HepG2 (cell line): ENCODE results near the gene CYP17A1. TPM values are rescaled to one million over a fixed set of nuclear protein-coding genes. Genes with fewer than 3 reads are reported as not detected.

Experiments
- ATAC-seq: fragments of 200-7000 bp; cut with Tn5 transposase; 3 replicates; pipeline ENCODE4 v1.9.1; 2020; ENCODE audit warnings: mild to moderate bottlenecking, moderate library complexity
- BruUV-seq: library from RNA; stranded (reverse); fragments of 400-500 nt; replicated peaks from 2 replicates; lab custom pipeline; 2021; lab: Mats Ljungman, UMichigan
- CTCF ChIA-PET: fragments of 300-600 bp; formaldehyde crosslinking; extraction: SDS; loops from one replicate; lab custom pipeline; 2021; ENCODE audit warnings: low total read pairs, inconsistent platforms, low intra/inter-chr PET ratio; lab: Yijun Ruan, JAX
- POLR2A ChIA-PET: fragments of 350-600 bp; sonication (Branson Sonifier 250); formaldehyde crosslinking; loops from one replicate; lab custom pipeline; 2020; ENCODE audit warnings: antibody characterized with exemption, inconsistent platforms; lab: Yijun Ruan, JAX
- DNase-seq: peaks from one replicate; pipeline ENCODE4 v3.0.0-alpha.2; 2015; ENCODE audit warnings: low spot score
- FAIRE-seq: peaks from 3 replicates; lab custom pipeline; 2011; peaks lifted over from hg19 to GRCh38; lab: Jason Lieb, UNC
- H2AFZ ChIP-seq: one replicate; pipeline ENCODE4 v1.6.1; 2011; ENCODE audit warnings: low read length, inconsistent platforms
- H3K27ac ChIP-seq: fragments of 300-600 bp; 3 replicates; pipeline ENCODE4 v1.8.0; 2011; ENCODE audit warnings: mixed run types, mild to moderate bottlenecking, mixed read lengths, low read length, inconsistent platforms; ENCODE audit not compliant: insufficient read depth; ENCODE audit errors: extremely low read length
- H3K27me3 ChIP-seq, 2 experiments: fragments of 200-600 bp in 1 of 2; 2 replicates in 1 of 2; 3 replicates in 1 of 2; pipeline versions ENCODE4 v1.6.0 to v1.8.0; 2011; ENCODE audit warnings: low read length in 2 of 2, mild to moderate bottlenecking in 2 of 2, moderate library complexity in 2 of 2, inconsistent platforms in 1 of 2; ENCODE audit not compliant: insufficient read depth in 2 of 2, control insufficient read depth in 1 of 2
- H3K36me3 ChIP-seq, 2 experiments: fragments of 200-600 bp in 1 of 2; replicated peaks in 1 of 2; 2 replicates in 1 of 2; 3 replicates in 1 of 2; pipeline versions ENCODE4 v1.5.1 to v1.8.0; 2011; ENCODE audit warnings: low read length in 2 of 2, inconsistent platforms in 1 of 2; ENCODE audit not compliant: insufficient read depth in 2 of 2, control insufficient read depth in 1 of 2
- H3K4me1 ChIP-seq: 2 replicates; pipeline ENCODE4 v1.5.1; 2012; ENCODE audit warnings: low read length, inconsistent platforms; ENCODE audit not compliant: insufficient read depth
- H3K4me2 ChIP-seq: 2 replicates; pipeline ENCODE4 v1.6.0; 2011; ENCODE audit warnings: low read depth, low read length, inconsistent platforms
- H3K4me3 ChIP-seq, 3 experiments: fragments of 200-600 bp in 1 of 3; sonication (generic), shearing (Covaris generic) in 1 of 3; replicated peaks in 1 of 3; 2 replicates each; pipeline ENCODE4 v1.5.1; 2011 to 2016; ENCODE audit warnings: low read length in 3 of 3, inconsistent platforms in 2 of 3, low read depth in 2 of 3, mild to moderate bottlenecking in 2 of 3, control low read depth in 1 of 3, mixed read lengths in 1 of 3; ENCODE audit not compliant: insufficient read depth in 1 of 3
- H3K79me2 ChIP-seq: one replicate; pipeline ENCODE4 v1.6.1; 2011; ENCODE audit warnings: low read length, inconsistent platforms; ENCODE audit not compliant: insufficient read depth
- H3K9ac ChIP-seq: 2 replicates; pipeline ENCODE4 v1.6.0; 2011; ENCODE audit warnings: mild to moderate bottlenecking, low read depth, low read length, inconsistent platforms; ENCODE audit not compliant: insufficient read depth
- H3K9me3 ChIP-seq: 2 replicates; pipeline ENCODE4 v1.5.1; 2012; ENCODE audit warnings: mild to moderate bottlenecking, low read length
- H4K20me1 ChIP-seq: 2 replicates; pipeline ENCODE4 v1.6.0; 2011; ENCODE audit warnings: inconsistent platforms, mild to moderate bottlenecking, low read length, moderate library complexity; ENCODE audit not compliant: insufficient read depth
- CREB1 ChIP-seq, 2 experiments: fragments of 450-650 bp in 1 of 2; IDR thresholded peaks; 2 replicates each; pipeline ENCODE4 v1.6.1; 2016 to 2017; ENCODE audit warnings: control low read depth in 1 of 2, mild to moderate bottlenecking in 1 of 2, missing compliant biosample characterization in 1 of 2, missing genetic modification characterization in 1 of 2
- HNF4G ChIP-seq, 2 experiments: sonication (generic) in 1 of 2; formaldehyde crosslinking in 1 of 2; IDR thresholded peaks; 2 replicates each; pipeline versions ENCODE4 v1.4.0 to v1.6.1; 2011 to 2020; ENCODE audit warnings: borderline replicate concordance in 2 of 2, low read depth in 2 of 2, mild to moderate bottlenecking in 2 of 2, low read length in 1 of 2, missing genetic modification reagents in 1 of 2, moderate library complexity in 1 of 2
- NFIC ChIP-seq: IDR thresholded peaks from 2 replicates; pipeline ENCODE4 v1.6.1; 2012; ENCODE audit warnings: mild to moderate bottlenecking, low read length, inconsistent platforms
- PHF21A ChIP-seq: sonication (generic); formaldehyde crosslinking; IDR thresholded peaks from 2 replicates; pipeline ENCODE4 v1.5.0; 2020; ENCODE audit warnings: mild to moderate bottlenecking, missing genetic modification reagents
- RFXANK ChIP-seq: IDR thresholded peaks from 2 replicates; pipeline ENCODE4 v1.6.1; 2016
- SOX6 ChIP-seq, 2 experiments: fragments of 450-650 bp in 1 of 2; sonication (generic) in 1 of 2; formaldehyde crosslinking in 1 of 2; IDR thresholded peaks; 2 replicates each; pipeline versions ENCODE4 v1.4.0 to v1.6.1; 2017 to 2020; ENCODE audit warnings: antibody characterized with exemption in 1 of 2, mild to moderate bottlenecking in 1 of 2, missing genetic modification reagents in 1 of 2
- U2AF2 ChIP-seq: fragments of 200-400 bp; formaldehyde crosslinking; IDR thresholded peaks from 2 replicates; pipeline ENCODE4 v1.6.1; 2017; ENCODE audit warnings: low read depth, mild to moderate bottlenecking, low read length
- ZNF563 ChIP-seq: sonication (generic); formaldehyde crosslinking; IDR thresholded peaks from 2 replicates; pipeline ENCODE4 v1.8.0; 2022; ENCODE audit warnings: mild to moderate bottlenecking, moderate library complexity, missing genetic modification reagents
- ZNF616 ChIP-seq: sonication (generic); formaldehyde crosslinking; IDR thresholded peaks from 2 replicates; pipeline ENCODE4 v1.5.0; 2020; ENCODE audit warnings: low read depth, mild to moderate bottlenecking, missing genetic modification reagents
- WGBS: methylation state at CpG from one replicate; pipeline ENCODE4 v1.1.6; 2017; ENCODE audit warnings: low lambda C conversion rate; 5-methylcytosine and 5-hydroxymethylcytosine counted together
- in situ Hi-C: cut with HindIII; loops from 2 replicates; pipeline ENCODE4 v1.10.0; 2017; ENCODE audit warnings: low pct_unique_long_range_greater_than_20kb; ENCODE audit not compliant: extremely low pct_ligation_motif_present
- intact Hi-C: fragments of 100-400 bp; cut with micrococcal nuclease; formaldehyde crosslinking; loops from one replicate; pipeline ENCODE4 v1.10.0; 2022; ENCODE audit not compliant: unreplicated experiment
- polyA plus RNA-seq, 8 experiments: library from polyadenylated mRNA; depleted of rRNA in 3 of 8; stranded (reverse) in 7 of 8; unstranded in 1 of 8; fragments of >200 nt; fragmentation: Illumina TruSeq in 4 of 8; extraction: Trizol in 4 of 8; gene quantifications; 2 replicates each; pipeline versions ENCODE4 v1.2.1 to v1.2.3, GENCODE V29; 2011 to 2016; ENCODE audit warnings: low read depth in 4 of 8, missing spikeins in 1 of 8, mixed read lengths in 1 of 8; ENCODE audit not compliant: insufficient read depth in 1 of 8
- total RNA-seq, 5 experiments: library from RNA; depleted of rRNA; stranded (reverse); fragments of >200 nt; fragmentation: Illumina TruSeq; extraction: Trizol; gene quantifications; 2 replicates each; pipeline ENCODE4 v1.2.3, GENCODE V29; 2016; ENCODE audit warnings: low read depth in 1 of 5
- TF ChIP-seq, protein P1 (sequence below): sonication (generic); formaldehyde crosslinking; conservative IDR thresholded peaks from 2 replicates; pipeline ENCODE4 v1.4.0; 2020; ENCODE audit warnings: mild to moderate bottlenecking, missing genetic modification reagents, moderate library complexity
- TF ChIP-seq, protein P2 (sequence below): sonication (generic); formaldehyde crosslinking; IDR thresholded peaks from 2 replicates; pipeline ENCODE4 v1.5.0; 2020; ENCODE audit warnings: missing genetic modification reagents, mild to moderate bottlenecking, borderline replicate concordance
- TF ChIP-seq, protein P3 (sequence below): IDR thresholded peaks from 2 replicates; pipeline ENCODE4 v1.4.0; 2020; ENCODE audit warnings: mild to moderate bottlenecking, missing genetic modification reagents

The CYP17A1 gene
- total and polyA plus RNA-seq, 2 of the 13 experiments (the other 11 are each of a cell fraction or from before 2014, with no cell fraction given), result 0.13 to 1.1 TPM

DNA sequence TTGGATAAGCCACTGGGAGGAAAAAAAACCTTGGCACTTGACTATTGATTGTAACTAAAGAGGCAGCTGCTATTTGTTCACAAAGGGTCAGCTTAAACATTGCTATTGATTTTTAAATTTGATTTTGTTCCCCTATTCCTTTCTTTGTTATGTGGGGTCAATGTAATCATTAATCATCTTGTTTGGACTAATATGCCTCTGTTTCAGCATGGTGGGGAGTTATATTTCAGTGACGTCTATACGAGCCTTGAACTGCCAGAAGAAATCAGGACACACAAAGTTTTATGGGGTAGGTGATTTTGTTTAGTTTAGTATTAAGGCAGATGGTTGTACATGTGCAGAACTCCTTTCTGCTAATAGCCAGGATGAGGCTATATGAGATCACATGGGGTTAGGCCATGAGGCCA, 39.5 kb upstream of the CYP17A1 start:
- no peaks in the 10 kb centered on the region for H4K20me1 ChIP-seq
- BruUV-seq, result no TSS peak
- peaks cover 12% of the 10 kb centered on the region for H3K4me1 ChIP-seq
- in situ Hi-C loops, result no loop called here
- intact Hi-C loops, result no loop called here
- no peak overlapping the region for H2AFZ ChIP-seq
- peak; percentile 19 for DNase-seq
- 0 out of 2 replicates have a peak overlapping the region, but pooled peaks have one; percentile 1 for H3K4me2 ChIP-seq
- POLR2A ChIA-PET, result interaction anchor here (1.0 kb wide), 1 partner anchor 27 kb away, joined by 4 read pairs; no protein-coding TSS in a partner anchor
- no peak overlapping the region for H3K4me3 ChIP-seq
- ATAC-seq, result peak; percentile 83
- H3K36me3 ChIP-seq, result peaks cover 0 to 2% of the 10 kb centered on the region in 2 experiments; a peak in 2 of 5 replicates
- no peak overlapping the region for H3K9ac ChIP-seq
- 35% methylated on average over 2 of the region's 2 CpGs for WGBS
- H3K27ac ChIP-seq, result peak overlapping the region; percentile 39
- no peaks in the 10 kb centered on the region for H3K27me3 ChIP-seq
- no peak for FAIRE-seq
- no peaks in the 10 kb centered on the region for H3K79me2 ChIP-seq
- CTCF ChIA-PET, result no interaction called here
- H3K9me3 ChIP-seq, result no peaks in the 10 kb centered on the region
- TF ChIP-seq ZNF616 (CRISPR knock-in tag), result no peak
- TF ChIP-seq HNF4G (IDR thresholded peaks at IDR 0.05; ENCODE audit: borderline replicate concordance, low read depth, low read length), result 0 out of 2 replicates have a peak, but pooled peaks have one; percentile 21
- TF ChIP-seq HNF4G (CRISPR knock-in tag; IDR thresholded peaks at IDR 0.05; ENCODE audit: borderline replicate concordance, low read depth), result no peak
- TF ChIP-seq RFXANK, result no peak
- TF ChIP-seq, protein P1, sequence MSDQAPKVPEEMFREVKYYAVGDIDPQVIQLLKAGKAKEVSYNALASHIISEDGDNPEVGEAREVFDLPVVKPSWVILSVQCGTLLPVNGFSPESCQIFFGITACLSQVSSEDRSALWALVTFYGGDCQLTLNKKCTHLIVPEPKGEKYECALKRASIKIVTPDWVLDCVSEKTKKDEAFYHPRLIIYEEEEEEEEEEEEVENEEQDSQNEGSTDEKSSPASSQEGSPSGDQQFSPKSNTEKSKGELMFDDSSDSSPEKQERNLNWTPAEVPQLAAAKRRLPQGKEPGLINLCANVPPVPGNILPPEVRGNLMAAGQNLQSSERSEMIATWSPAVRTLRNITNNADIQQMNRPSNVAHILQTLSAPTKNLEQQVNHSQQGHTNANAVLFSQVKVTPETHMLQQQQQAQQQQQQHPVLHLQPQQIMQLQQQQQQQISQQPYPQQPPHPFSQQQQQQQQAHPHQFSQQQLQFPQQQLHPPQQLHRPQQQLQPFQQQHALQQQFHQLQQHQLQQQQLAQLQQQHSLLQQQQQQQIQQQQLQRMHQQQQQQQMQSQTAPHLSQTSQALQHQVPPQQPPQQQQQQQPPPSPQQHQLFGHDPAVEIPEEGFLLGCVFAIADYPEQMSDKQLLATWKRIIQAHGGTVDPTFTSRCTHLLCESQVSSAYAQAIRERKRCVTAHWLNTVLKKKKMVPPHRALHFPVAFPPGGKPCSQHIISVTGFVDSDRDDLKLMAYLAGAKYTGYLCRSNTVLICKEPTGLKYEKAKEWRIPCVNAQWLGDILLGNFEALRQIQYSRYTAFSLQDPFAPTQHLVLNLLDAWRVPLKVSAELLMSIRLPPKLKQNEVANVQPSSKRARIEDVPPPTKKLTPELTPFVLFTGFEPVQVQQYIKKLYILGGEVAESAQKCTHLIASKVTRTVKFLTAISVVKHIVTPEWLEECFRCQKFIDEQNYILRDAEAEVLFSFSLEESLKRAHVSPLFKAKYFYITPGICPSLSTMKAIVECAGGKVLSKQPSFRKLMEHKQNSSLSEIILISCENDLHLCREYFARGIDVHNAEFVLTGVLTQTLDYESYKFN (CRISPR knock-in tag), result peak; percentile 89
- TF ChIP-seq, protein P2, sequence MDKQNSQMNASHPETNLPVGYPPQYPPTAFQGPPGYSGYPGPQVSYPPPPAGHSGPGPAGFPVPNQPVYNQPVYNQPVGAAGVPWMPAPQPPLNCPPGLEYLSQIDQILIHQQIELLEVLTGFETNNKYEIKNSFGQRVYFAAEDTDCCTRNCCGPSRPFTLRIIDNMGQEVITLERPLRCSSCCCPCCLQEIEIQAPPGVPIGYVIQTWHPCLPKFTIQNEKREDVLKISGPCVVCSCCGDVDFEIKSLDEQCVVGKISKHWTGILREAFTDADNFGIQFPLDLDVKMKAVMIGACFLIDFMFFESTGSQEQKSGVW (CRISPR knock-in tag), result no peak
- TF ChIP-seq, protein P3, sequence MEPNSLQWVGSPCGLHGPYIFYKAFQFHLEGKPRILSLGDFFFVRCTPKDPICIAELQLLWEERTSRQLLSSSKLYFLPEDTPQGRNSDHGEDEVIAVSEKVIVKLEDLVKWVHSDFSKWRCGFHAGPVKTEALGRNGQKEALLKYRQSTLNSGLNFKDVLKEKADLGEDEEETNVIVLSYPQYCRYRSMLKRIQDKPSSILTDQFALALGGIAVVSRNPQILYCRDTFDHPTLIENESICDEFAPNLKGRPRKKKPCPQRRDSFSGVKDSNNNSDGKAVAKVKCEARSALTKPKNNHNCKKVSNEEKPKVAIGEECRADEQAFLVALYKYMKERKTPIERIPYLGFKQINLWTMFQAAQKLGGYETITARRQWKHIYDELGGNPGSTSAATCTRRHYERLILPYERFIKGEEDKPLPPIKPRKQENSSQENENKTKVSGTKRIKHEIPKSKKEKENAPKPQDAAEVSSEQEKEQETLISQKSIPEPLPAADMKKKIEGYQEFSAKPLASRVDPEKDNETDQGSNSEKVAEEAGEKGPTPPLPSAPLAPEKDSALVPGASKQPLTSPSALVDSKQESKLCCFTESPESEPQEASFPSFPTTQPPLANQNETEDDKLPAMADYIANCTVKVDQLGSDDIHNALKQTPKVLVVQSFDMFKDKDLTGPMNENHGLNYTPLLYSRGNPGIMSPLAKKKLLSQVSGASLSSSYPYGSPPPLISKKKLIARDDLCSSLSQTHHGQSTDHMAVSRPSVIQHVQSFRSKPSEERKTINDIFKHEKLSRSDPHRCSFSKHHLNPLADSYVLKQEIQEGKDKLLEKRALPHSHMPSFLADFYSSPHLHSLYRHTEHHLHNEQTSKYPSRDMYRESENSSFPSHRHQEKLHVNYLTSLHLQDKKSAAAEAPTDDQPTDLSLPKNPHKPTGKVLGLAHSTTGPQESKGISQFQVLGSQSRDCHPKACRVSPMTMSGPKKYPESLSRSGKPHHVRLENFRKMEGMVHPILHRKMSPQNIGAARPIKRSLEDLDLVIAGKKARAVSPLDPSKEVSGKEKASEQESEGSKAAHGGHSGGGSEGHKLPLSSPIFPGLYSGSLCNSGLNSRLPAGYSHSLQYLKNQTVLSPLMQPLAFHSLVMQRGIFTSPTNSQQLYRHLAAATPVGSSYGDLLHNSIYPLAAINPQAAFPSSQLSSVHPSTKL (CRISPR knock-in tag), result 0 out of 2 replicates have a peak, but pooled peaks have one; percentile 36
- TF ChIP-seq U2AF2, result no peak
- TF ChIP-seq ZNF563 (CRISPR knock-in tag), result no peak
- no peak for TF ChIP-seq CREB1 (IDR thresholded peaks at IDR 0.05)
- TF ChIP-seq CREB1 (CRISPR knock-in tag; IDR thresholded peaks at IDR 0.05), result peak; percentile 55
- TF ChIP-seq PHF21A (CRISPR knock-in tag), result 0 out of 2 replicates have a peak, but pooled peaks have one; percentile 30
- TF ChIP-seq NFIC, result peak; percentile 44; the same call in 1 of the 2 replicates
- no peak for TF ChIP-seq SOX6 (IDR thresholded peaks at IDR 0.05)
- TF ChIP-seq SOX6 (CRISPR knock-in tag; IDR thresholded peaks at IDR 0.05), result peak; percentile 88
